HEK293T (cell line): ENCODE data around the gene GALNT14.

Source experiments
- CTCF ChIA-PET: fragments of 350-600 bp; formaldehyde crosslinking; extraction: SDS; loops from one replicate; lab custom pipeline; 2021; ENCODE audit warnings: antibody characterized with exemption, inconsistent platforms; lab: Yijun Ruan, JAX
- POLR2A ChIA-PET: fragments of 350-600 bp; formaldehyde crosslinking; extraction: SDS; loops from one replicate; lab custom pipeline; 2020; ENCODE audit warnings: antibody characterized with exemption, inconsistent platforms; lab: Yijun Ruan, JAX
- DNase-seq: peaks from one replicate; pipeline ENCODE4 v3.0.0; 2012; ENCODE audit warnings: mixed read lengths; ENCODE audit errors: extremely low spot score
- ARNT ChIP-seq: fragments of 450-650 bp; IDR thresholded peaks from 2 replicates; pipeline ENCODE4 v1.6.1; 2017; ENCODE audit warnings: mild to moderate bottlenecking
- BHLHE40 ChIP-seq: fragments of 450-650 bp; IDR thresholded peaks from 2 replicates; pipeline ENCODE4 v1.6.1; 2016; ENCODE audit warnings: mild to moderate bottlenecking, moderate library complexity, borderline replicate concordance
- CTBP1 ChIP-seq: fragments of 450-650 bp; IDR thresholded peaks from 2 replicates; pipeline ENCODE4 v1.6.1; 2016; ENCODE audit warnings: borderline replicate concordance
- ELF4 ChIP-seq: fragments of 450-650 bp; IDR thresholded peaks from 2 replicates; pipeline ENCODE4 v1.6.1; 2017; ENCODE audit warnings: antibody characterized with exemption
- FOXA1 ChIP-seq: fragments of 450-650 bp; IDR thresholded peaks from 2 replicates; pipeline ENCODE4 v1.6.1; 2016; ENCODE audit warnings: mild to moderate bottlenecking
- FOXK2 ChIP-seq: fragments of 450-650 bp; IDR thresholded peaks from 2 replicates; pipeline ENCODE4 v1.6.1; 2016; ENCODE audit warnings: mild to moderate bottlenecking
- FOXM1 ChIP-seq: fragments of 450-650 bp; IDR thresholded peaks from 2 replicates; pipeline ENCODE4 v1.6.1; 2017; ENCODE audit warnings: mild to moderate bottlenecking, borderline replicate concordance
- HDGF ChIP-seq: fragments of 450-650 bp; IDR thresholded peaks from 2 replicates; pipeline ENCODE4 v1.6.1; 2017; ENCODE audit warnings: antibody characterized with exemption, borderline replicate concordance
- L3MBTL2 ChIP-seq: fragments of 450-650 bp; conservative IDR thresholded peaks from 2 replicates; pipeline ENCODE4 v1.6.1; 2016; ENCODE audit warnings: mild to moderate bottlenecking
- LEF1 ChIP-seq: fragments of 450-650 bp; IDR thresholded peaks from 2 replicates; pipeline ENCODE4 v1.6.1; 2017; ENCODE audit warnings: mild to moderate bottlenecking, borderline replicate concordance
- NFRKB ChIP-seq: fragments of 450-650 bp; IDR thresholded peaks from 2 replicates; pipeline ENCODE4 v1.6.1; 2016; ENCODE audit warnings: mild to moderate bottlenecking, moderate library complexity
- PKNOX1 ChIP-seq: fragments of 450-650 bp; IDR thresholded peaks from 2 replicates; pipeline ENCODE4 v1.6.1; 2016
- SP1 ChIP-seq: fragments of 450-650 bp; IDR thresholded peaks from 2 replicates; pipeline ENCODE4 v1.6.1; 2017
- SUZ12 ChIP-seq: fragments of 450-650 bp; IDR thresholded peaks from 2 replicates; pipeline ENCODE4 v1.6.1; 2016; ENCODE audit warnings: mild to moderate bottlenecking
- TARDBP ChIP-seq: fragments of 450-650 bp; IDR thresholded peaks from 2 replicates; pipeline ENCODE4 v1.6.1; 2016
- ZNF384 ChIP-seq: fragments of 450-650 bp; IDR thresholded peaks from 2 replicates; pipeline ENCODE4 v1.6.1; 2016

Gene GALNT14

GRCh38 chr2:30981510-30981909 is 156.7 kb downstream of the GALNT14 start:
- TF ChIP-seq HDGF: no peak
- TF ChIP-seq SUZ12: no peak
- no peak for TF ChIP-seq FOXA1
- no peak for TF ChIP-seq LEF1
- TF ChIP-seq L3MBTL2: no peak
- TF ChIP-seq NFRKB: no peak
- no peak for TF ChIP-seq TARDBP
- TF ChIP-seq ELF4: no peak
- no peak for TF ChIP-seq SP1
- TF ChIP-seq FOXK2: no peak
- TF ChIP-seq BHLHE40: no peak
- no peak for TF ChIP-seq FOXM1
- TF ChIP-seq ZNF384: no peak
- TF ChIP-seq ARNT: no peak
- ChIA-PET POLR2A (no interaction called here), CTCF (no interaction called here)
- no peak for DNase-seq

- CTCF ChIA-PET: no interaction called here
- TF ChIP-seq ZNF384 (no peak), NFRKB (no peak), FOXM1 (no peak), LEF1 (no peak), HDGF (no peak), SP1 (no peak), FOXA1 (no peak)
- DNase-seq: no peak
- POLR2A ChIA-PET: no interaction called here
Measured at GRCh38 chr2:30981096-30981495, 157.1 kb downstream of the GALNT14 start.

GRCh38 chr2:30979822-30980245 is 158.4 kb downstream of the GALNT14 start:
- TF ChIP-seq ARNT: no peak
- TF ChIP-seq FOXA1: no peak
- no peak for TF ChIP-seq PKNOX1
- TF ChIP-seq CTBP1: no peak
- TF ChIP-seq ELF4: no peak
- no peak for TF ChIP-seq FOXM1
- no peak for TF ChIP-seq ZNF384
- no peak for TF ChIP-seq NFRKB
- no peak for TF ChIP-seq HDGF
- no peak for TF ChIP-seq L3MBTL2
- TF ChIP-seq TARDBP: no peak
- no peak for TF ChIP-seq SP1
- TF ChIP-seq SUZ12: no peak
- no peak for TF ChIP-seq FOXK2
- no peak for TF ChIP-seq BHLHE40
- no peak for DNase-seq
- CTCF ChIA-PET: no interaction called here
- POLR2A ChIA-PET: no interaction called here

GRCh38 chr2:30978854-30979253 is 159.4 kb downstream of the GALNT14 start:
- TF ChIP-seq PKNOX1: no peak
- DNase-seq: no peak
- ChIA-PET POLR2A (no interaction called here), CTCF (no interaction called here)

GRCh38 chr2:30978044-30978443 is 160.2 kb downstream of the GALNT14 start:
- CTCF ChIA-PET: no interaction called here
- DNase-seq: no peak
- TF ChIP-seq SUZ12 (no peak), SP1 (no peak), FOXA1 (no peak), ARNT (no peak), FOXM1 (no peak), FOXK2 (no peak)
- POLR2A ChIA-PET: no interaction called here

- ChIA-PET POLR2A (no interaction called here), CTCF (no interaction called here)
- TF ChIP-seq PKNOX1 (no peak), SP1 (no peak), HDGF (no peak), ZNF384 (no peak), LEF1 (no peak), CTBP1 (no peak), FOXK2 (no peak), SUZ12 (no peak), ELF4 (no peak), L3MBTL2 (no peak), FOXA1 (no peak)
- DNase-seq: no peak
Measured at GRCh38 chr2:30975156-30975555, 163.1 kb downstream of the GALNT14 start.

GRCh38 chr2:30974554-30974953 is 163.7 kb downstream of the GALNT14 start:
- no peak for DNase-seq
- TF ChIP-seq ELF4: no peak
- no peak for TF ChIP-seq NFRKB
- no peak for TF ChIP-seq SUZ12
- no peak for TF ChIP-seq L3MBTL2
- no peak for TF ChIP-seq FOXA1
- no peak for TF ChIP-seq BHLHE40
- ChIA-PET POLR2A (no interaction called here), CTCF (no interaction called here)
